GM12875 (cell line): ENCODE measurements around the gene INSIG1.

ENCODE experiments used
- H3K4me3 ChIP-seq: one replicate; pipeline ENCODE4 v1.5.1; 2011; ENCODE audit warnings: low read depth, low read length, control low read depth
- CTCF ChIP-seq: IDR thresholded peaks from 2 replicates; pipeline ENCODE4 v1.5.1; 2011; ENCODE audit warnings: low read depth, mild to moderate bottlenecking, control low read depth, inconsistent platforms, low read length, moderate library complexity, borderline replicate concordance; ENCODE audit not compliant: insufficient read depth

Gene INSIG1

GRCh38 chr7:155339474-155339873 lies 41.8 kb downstream of the INSIG1 start:
- H3K4me3 ChIP-seq, result no peak overlapping the region
- no peak for TF ChIP-seq CTCF

GRCh38 chr7:155340071-155340531 lies 42.4 kb downstream of the INSIG1 start:
- no peak for TF ChIP-seq CTCF

GRCh38 chr7:155340721-155341120 lies 43.0 kb downstream of the INSIG1 start:
- TF ChIP-seq CTCF, result no peak
- H3K4me3 ChIP-seq, result no peak overlapping the region

More at GRCh38 chr7:155340071-155340531, 42.4 kb downstream of the INSIG1 start:
- no peak overlapping the region for H3K4me3 ChIP-seq

- TF ChIP-seq CTCF, result no peak
- no peak overlapping the region for H3K4me3 ChIP-seq
Measured at GRCh38 chr7:155341463-155341983, 43.8 kb downstream of the INSIG1 start.

GRCh38 chr7:155342313-155342712 lies 44.6 kb downstream of the INSIG1 start:
- no peak overlapping the region for H3K4me3 ChIP-seq
- no peak for TF ChIP-seq CTCF

GRCh38 chr7:155343150-155343549 lies 45.5 kb downstream of the INSIG1 start:
- H3K4me3 ChIP-seq, result no peak overlapping the region
- no peak for TF ChIP-seq CTCF

- no peak for TF ChIP-seq CTCF
- H3K4me3 ChIP-seq, result no peak overlapping the region
Measured at GRCh38 chr7:155343661-155344121, 46.0 kb downstream of the INSIG1 start.
